Neural progenitor cell (in vitro differentiated cells): ENCODE results near the gene CEBPB.

Source experiments
- EZH2 ChIP-seq: fragments of 200-600 bp; sonication (generic); IDR thresholded peaks from 2 replicates; pipeline ENCODE4 v1.6.1; 2017; ENCODE audit warnings: antibody characterized with exemption, mild to moderate bottlenecking, moderate library complexity
- EZH2phosphoT487 ChIP-seq: fragments of 200-600 bp; sonication (generic); IDR thresholded peaks from 2 replicates; pipeline ENCODE4 v1.6.1; 2017; ENCODE audit warnings: antibody characterized with exemption
- TF ChIP-seq, protein P1 (sequence below): fragments of 200-600 bp; sonication (generic); IDR thresholded peaks from 2 replicates; pipeline ENCODE4 v1.5.1; 2017; ENCODE audit warnings: antibody characterized with exemption, mild to moderate bottlenecking

DNA sequence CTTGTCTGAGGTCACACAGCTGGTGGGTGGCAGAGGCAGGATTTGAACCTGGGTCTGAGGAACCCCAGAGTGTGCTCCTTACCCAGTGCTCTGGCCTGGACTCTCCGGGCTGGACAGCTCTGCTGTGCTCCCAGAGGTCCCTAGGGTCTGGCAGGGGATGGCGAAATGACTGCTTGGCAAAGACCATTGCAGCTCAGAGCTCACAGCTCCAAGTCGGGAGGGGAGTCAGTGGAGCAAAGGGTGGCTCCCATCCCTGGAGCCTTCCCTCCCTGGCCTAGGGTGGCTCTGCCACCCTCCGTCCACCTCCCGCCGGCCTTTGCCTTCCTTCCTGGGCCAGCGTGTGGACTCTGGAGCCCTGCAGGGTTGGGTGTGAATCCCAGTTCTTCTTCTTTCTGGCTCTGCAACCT is 17.5 kb downstream of the CEBPB start:
- TF ChIP-seq, protein P1, sequence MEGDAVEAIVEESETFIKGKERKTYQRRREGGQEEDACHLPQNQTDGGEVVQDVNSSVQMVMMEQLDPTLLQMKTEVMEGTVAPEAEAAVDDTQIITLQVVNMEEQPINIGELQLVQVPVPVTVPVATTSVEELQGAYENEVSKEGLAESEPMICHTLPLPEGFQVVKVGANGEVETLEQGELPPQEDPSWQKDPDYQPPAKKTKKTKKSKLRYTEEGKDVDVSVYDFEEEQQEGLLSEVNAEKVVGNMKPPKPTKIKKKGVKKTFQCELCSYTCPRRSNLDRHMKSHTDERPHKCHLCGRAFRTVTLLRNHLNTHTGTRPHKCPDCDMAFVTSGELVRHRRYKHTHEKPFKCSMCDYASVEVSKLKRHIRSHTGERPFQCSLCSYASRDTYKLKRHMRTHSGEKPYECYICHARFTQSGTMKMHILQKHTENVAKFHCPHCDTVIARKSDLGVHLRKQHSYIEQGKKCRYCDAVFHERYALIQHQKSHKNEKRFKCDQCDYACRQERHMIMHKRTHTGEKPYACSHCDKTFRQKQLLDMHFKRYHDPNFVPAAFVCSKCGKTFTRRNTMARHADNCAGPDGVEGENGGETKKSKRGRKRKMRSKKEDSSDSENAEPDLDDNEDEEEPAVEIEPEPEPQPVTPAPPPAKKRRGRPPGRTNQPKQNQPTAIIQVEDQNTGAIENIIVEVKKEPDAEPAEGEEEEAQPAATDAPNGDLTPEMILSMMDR: no peak
- TF ChIP-seq EZH2 (no peak), EZH2phosphoT487 (no peak)
